ENCODE data around the gene PRELID3B.

The PRELID3B gene

GRCh38 chr20:59073582-59073981 is 31.0 kb upstream of the PRELID3B start:
- no peak for TF ChIP-seq POLR2AphosphoS5 (IDR thresholded peaks at IDR 0.05; ENCODE audit: low read depth)
- TF ChIP-seq CTCF (IDR thresholded peaks at IDR 0.05; ENCODE audit: insufficient read depth, low read length) = no peak
- TF ChIP-seq SPI1 (IDR thresholded peaks at IDR 0.05; ENCODE audit: borderline replicate concordance, low read depth) = no peak
- TF ChIP-seq REST (IDR thresholded peaks at IDR 0.05; ENCODE audit: insufficient replicate concordance, low read depth) = no peak
- no peak for TF ChIP-seq GABPA (IDR thresholded peaks at IDR 0.05; ENCODE audit: low read depth)
- Histone ChIP-seq H3K4me3 (replicated peaks; ENCODE audit: insufficient read depth, low read length) (no peak overlapping the region), H3K27ac (replicated peaks) (no peak overlapping the region), H3K27me3 (ENCODE audit: insufficient read depth, poor library complexity, severe bottlenecking) (peaks cover 22% of the 10 kb centered on the region)
- no peak for DNase-seq (ENCODE audit: low read depth in 1 of 2, low spot score in 1 of 2)

GRCh38 chr20:59071216-59071615 is 28.6 kb upstream of the PRELID3B start:
- TF ChIP-seq SPI1 (IDR thresholded peaks at IDR 0.05; ENCODE audit: borderline replicate concordance, low read depth) = no peak
- TF ChIP-seq REST (IDR thresholded peaks at IDR 0.05; ENCODE audit: insufficient replicate concordance, low read depth) = no peak
- TF ChIP-seq CTCF (IDR thresholded peaks at IDR 0.05; ENCODE audit: insufficient read depth, low read length) = no peak
- TF ChIP-seq GABPA (IDR thresholded peaks at IDR 0.05; ENCODE audit: low read depth) = no peak
- no peak for TF ChIP-seq POLR2AphosphoS5 (IDR thresholded peaks at IDR 0.05; ENCODE audit: low read depth)
- peaks cover 22% of the 10 kb centered on the region for H3K27me3 ChIP-seq (ENCODE audit: insufficient read depth, poor library complexity, severe bottlenecking)
- H3K4me3 ChIP-seq (replicated peaks; ENCODE audit: insufficient read depth, low read length) = no peak overlapping the region
- H3K27ac ChIP-seq (replicated peaks) = no peak overlapping the region
- DNase-seq (ENCODE audit: low read depth in 1 of 2, low spot score in 1 of 2) = peak in 1 of 2 experiments; percentile 10

- DNase-seq (ENCODE audit: low read depth in 1 of 2, low spot score in 1 of 2) = no peak
- H3K27ac ChIP-seq (replicated peaks) = no peak overlapping the region
- no peak overlapping the region for H3K4me3 ChIP-seq (replicated peaks; ENCODE audit: insufficient read depth, low read length)
- peaks cover 34% of the 10 kb centered on the region for H3K27me3 ChIP-seq (ENCODE audit: insufficient read depth, poor library complexity, severe bottlenecking)
- no peak for TF ChIP-seq CTCF (IDR thresholded peaks at IDR 0.05; ENCODE audit: insufficient read depth, low read length)
- TF ChIP-seq REST (IDR thresholded peaks at IDR 0.05; ENCODE audit: insufficient replicate concordance, low read depth) = no peak
- TF ChIP-seq POLR2AphosphoS5 (IDR thresholded peaks at IDR 0.05; ENCODE audit: low read depth) = no peak
- TF ChIP-seq GABPA (IDR thresholded peaks at IDR 0.05; ENCODE audit: low read depth) = no peak
These were observed 26.4 kb upstream of the PRELID3B start for GRCh38 chr20:59069026-59069425.

Data from HL-60 (cell line).